Keratinocyte (primary cell): ENCODE results near the gene BTBD16. TPM values are rescaled to one million over a fixed set of nuclear protein-coding genes. Genes with fewer than 3 reads are reported as not detected.

Source experiments
- DNase-seq: peaks from one replicate; pipeline ENCODE4 v3.0.0-alpha.2; 2011; ENCODE audit warnings: low read depth, missing footprints, low spot score
- FAIRE-seq: peaks from 2 replicates; lab custom pipeline; 2011; peaks lifted over from hg19 to GRCh38; lab: Jason Lieb, UNC
- H2AFZ ChIP-seq: 2 replicates; pipeline ENCODE4 v1.6.0; 2012; ENCODE audit warnings: low read length, control low read depth, inconsistent platforms; ENCODE audit not compliant: control insufficient read depth
- H3K27ac ChIP-seq: 2 replicates; pipeline ENCODE4 v1.5.1; 2011; ENCODE audit warnings: low read length; ENCODE audit not compliant: control insufficient read depth, insufficient read depth
- H3K27me3 ChIP-seq: 3 replicates; pipeline ENCODE4 v1.6.0; 2011; ENCODE audit warnings: low read length; ENCODE audit not compliant: control insufficient read depth, insufficient read depth; ENCODE audit errors: extremely low read depth
- H3K36me3 ChIP-seq, 2 experiments: 2 replicates in 1 of 2; 3 replicates in 1 of 2; pipeline ENCODE4 v1.5.1; 2011; ENCODE audit warnings: low read length in 2 of 2, mild to moderate bottlenecking in 1 of 2; ENCODE audit not compliant: control insufficient read depth in 2 of 2, insufficient read depth in 2 of 2; ENCODE audit errors: extremely low read depth in 1 of 2
- H3K4me1 ChIP-seq: 3 replicates; pipeline ENCODE4 v1.5.1; 2011; ENCODE audit warnings: low read length; ENCODE audit not compliant: control insufficient read depth, insufficient read depth; ENCODE audit errors: extremely low read depth
- H3K4me2 ChIP-seq: 3 replicates; pipeline ENCODE4 v1.6.0; 2011; ENCODE audit warnings: low read depth, low read length; ENCODE audit not compliant: control insufficient read depth, insufficient read depth; ENCODE audit errors: extremely low read depth
- H3K4me3 ChIP-seq, 3 experiments: fragments of 200-600 bp in 1 of 3; sonication (generic) in 1 of 3; 2 replicates in 2 of 3; 3 replicates in 1 of 3; pipeline ENCODE4 v1.5.1; 2011 to 2016; ENCODE audit warnings: low read length in 3 of 3, mild to moderate bottlenecking in 3 of 3, control low read depth in 2 of 3, inconsistent platforms in 1 of 3, low read depth in 1 of 3, mixed read lengths in 1 of 3, mixed run types in 1 of 3, moderate library complexity in 1 of 3; ENCODE audit not compliant: control insufficient read depth in 2 of 3, insufficient read depth in 2 of 3; ENCODE audit errors: extremely low read depth in 1 of 3
- H3K79me2 ChIP-seq: 2 replicates; pipeline ENCODE4 v1.6.0; 2012; ENCODE audit warnings: low read length; ENCODE audit not compliant: control insufficient read depth, insufficient read depth
- H3K9ac ChIP-seq: 3 replicates; pipeline ENCODE4 v1.6.0; 2011; ENCODE audit warnings: low read length; ENCODE audit not compliant: control insufficient read depth, insufficient read depth; ENCODE audit errors: extremely low read depth
- H3K9me1 ChIP-seq: 3 replicates; pipeline ENCODE4 v1.6.0; 2011; ENCODE audit warnings: low read length; ENCODE audit not compliant: control insufficient read depth, insufficient read depth; ENCODE audit errors: extremely low read depth
- H3K9me3 ChIP-seq: 2 replicates; pipeline ENCODE4 v1.5.1; 2012; ENCODE audit warnings: low read depth, low read length; ENCODE audit not compliant: control insufficient read depth
- H4K20me1 ChIP-seq: 3 replicates; pipeline ENCODE4 v1.6.0; 2011; ENCODE audit warnings: low read length; ENCODE audit not compliant: control insufficient read depth, insufficient read depth; ENCODE audit errors: extremely low read depth
- EZH2 ChIP-seq: IDR thresholded peaks from one replicate; pipeline ENCODE4 v1.6.1; 2012; ENCODE audit warnings: inconsistent platforms, mild to moderate bottlenecking, low read length, moderate library complexity
- dilution Hi-C: fragments of 300-500 bp; cut with MboI; formaldehyde crosslinking; loops from one replicate; pipeline ENCODE4 v1.7.0; 2020; ENCODE audit warnings: low sequenced_read_pairs; ENCODE audit not compliant: extremely low pct_ligation_motif_present
- polyA plus RNA-seq, 5 experiments: library from polyadenylated mRNA; depleted of rRNA in 3 of 5; stranded (reverse) in 3 of 5; stranded (forward) in 1 of 5; unstranded in 1 of 5; fragments of >200 nt; gene quantifications; 1 replicate in 1 of 5; 2 replicates in 3 of 5; 3 replicates in 1 of 5; pipeline versions ENCODE4 v1.2.1 to v1.2.3, GENCODE V29; 2011 to 2012; ENCODE audit warnings: missing spikeins in 2 of 5, low read depth in 1 of 5, low replicate concordance in 1 of 5
- TF ChIP-seq, protein P1 (sequence below), 3 experiments: IDR thresholded peaks in 1 of 3; conservative IDR thresholded peaks in 1 of 3; optimal IDR thresholded peaks in 1 of 3; 2 replicates in 2 of 3; 3 replicates in 1 of 3; pipeline versions ENCODE3 to v1.5.1; 2011; ENCODE audit warnings: low read length in 3 of 3, mild to moderate bottlenecking in 3 of 3, moderate library complexity in 2 of 3, control low read depth in 1 of 3, inconsistent platforms in 1 of 3; ENCODE audit not compliant: insufficient read depth in 2 of 3; ENCODE audit errors: extremely low read depth in 1 of 3

Gene BTBD16
- polyA plus RNA-seq, 1 donor (not counting 4 experiments of a cell fraction or from before 2014, with no cell fraction given) = 4.9 TPM

- Histone ChIP-seq H4K20me1 (no peaks in the 10 kb centered on the region), H3K4me2 (no peak overlapping the region), H3K36me3 (no peaks in the 10 kb centered on the region), H3K4me1 (peaks cover 23% of the 10 kb centered on the region), H3K9me1 (no peaks in the 10 kb centered on the region), H2AFZ (no peak overlapping the region), H3K9me3 (no peaks in the 10 kb centered on the region), H3K27me3 (no peaks in the 10 kb centered on the region), H3K79me2 (no peaks in the 10 kb centered on the region), H3K4me3 (no peak overlapping the region), H3K9ac (no peak overlapping the region), H3K27ac (no peak overlapping the region)
- FAIRE-seq (no peak), DNase-seq (no peak)
- dilution Hi-C loops = no loop called here
- TF ChIP-seq, protein P1, sequence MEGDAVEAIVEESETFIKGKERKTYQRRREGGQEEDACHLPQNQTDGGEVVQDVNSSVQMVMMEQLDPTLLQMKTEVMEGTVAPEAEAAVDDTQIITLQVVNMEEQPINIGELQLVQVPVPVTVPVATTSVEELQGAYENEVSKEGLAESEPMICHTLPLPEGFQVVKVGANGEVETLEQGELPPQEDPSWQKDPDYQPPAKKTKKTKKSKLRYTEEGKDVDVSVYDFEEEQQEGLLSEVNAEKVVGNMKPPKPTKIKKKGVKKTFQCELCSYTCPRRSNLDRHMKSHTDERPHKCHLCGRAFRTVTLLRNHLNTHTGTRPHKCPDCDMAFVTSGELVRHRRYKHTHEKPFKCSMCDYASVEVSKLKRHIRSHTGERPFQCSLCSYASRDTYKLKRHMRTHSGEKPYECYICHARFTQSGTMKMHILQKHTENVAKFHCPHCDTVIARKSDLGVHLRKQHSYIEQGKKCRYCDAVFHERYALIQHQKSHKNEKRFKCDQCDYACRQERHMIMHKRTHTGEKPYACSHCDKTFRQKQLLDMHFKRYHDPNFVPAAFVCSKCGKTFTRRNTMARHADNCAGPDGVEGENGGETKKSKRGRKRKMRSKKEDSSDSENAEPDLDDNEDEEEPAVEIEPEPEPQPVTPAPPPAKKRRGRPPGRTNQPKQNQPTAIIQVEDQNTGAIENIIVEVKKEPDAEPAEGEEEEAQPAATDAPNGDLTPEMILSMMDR (optimal IDR thresholded peaks at IDR 0.05 in 1 of 3, IDR thresholded peaks at IDR 0.05 in 1 of 3, conservative IDR thresholded peaks at IDR 0.05 in 1 of 3; ENCODE audit: extremely low read depth in 1 of 3, insufficient read depth in 2 of 3, low read length in 3 of 3) = no peak
- no peak for TF ChIP-seq EZH2
Measured at GRCh38 chr10:122276611-122277208, 5.6 kb downstream of the BTBD16 start.

DNA sequence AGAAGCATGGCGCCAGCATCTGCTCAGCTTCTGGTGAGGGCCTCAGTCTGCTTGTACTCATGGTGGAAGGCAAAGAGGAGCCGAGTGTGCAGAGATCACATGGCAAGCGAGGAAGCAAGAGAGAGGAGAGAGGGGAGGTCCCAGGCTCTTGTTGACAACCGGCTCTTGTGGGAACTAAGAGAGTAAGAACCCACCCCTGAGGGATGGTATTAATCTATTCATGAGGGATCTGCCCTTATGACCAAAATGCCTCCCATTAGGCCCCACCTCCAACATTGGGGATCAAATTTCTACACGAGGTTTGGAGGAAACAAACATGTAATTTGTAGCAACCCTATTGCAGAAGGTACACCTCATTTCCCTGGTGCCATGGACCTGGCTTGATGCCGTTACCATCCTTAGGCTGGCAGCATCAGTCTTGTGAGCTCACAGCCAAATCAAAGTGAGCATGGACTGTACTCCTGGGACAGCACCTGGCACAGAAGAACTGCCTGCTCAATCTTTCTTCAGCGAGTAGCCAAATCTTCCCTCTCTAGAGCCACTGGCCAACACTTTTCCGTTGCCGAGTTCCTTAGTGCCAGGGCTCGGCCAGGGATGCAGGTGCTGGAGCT lies 6.5 kb downstream of the BTBD16 start:
- Histone ChIP-seq H3K4me1 (peaks cover 24% of the 10 kb centered on the region), H4K20me1 (no peaks in the 10 kb centered on the region), H2AFZ (no peak overlapping the region), H3K4me2 (no peak overlapping the region), H3K79me2 (no peaks in the 10 kb centered on the region), H3K9me3 (no peaks in the 10 kb centered on the region), H3K27ac (no peak overlapping the region), H3K9ac (no peak overlapping the region), H3K9me1 (no peaks in the 10 kb centered on the region), H3K4me3 (no peak overlapping the region), H3K36me3 (no peaks in the 10 kb centered on the region), H3K27me3 (no peaks in the 10 kb centered on the region)
- DNase-seq (no peak), FAIRE-seq (no peak)
- dilution Hi-C loops = no loop called here
- TF ChIP-seq, protein P1 (optimal IDR thresholded peaks at IDR 0.05 in 1 of 3, IDR thresholded peaks at IDR 0.05 in 1 of 3, conservative IDR thresholded peaks at IDR 0.05 in 1 of 3; ENCODE audit: extremely low read depth in 1 of 3, insufficient read depth in 2 of 3, low read length in 3 of 3) = no peak
- TF ChIP-seq EZH2 = no peak
